Stimulated activated CD8-positive, alpha-beta memory T cell treated with anti-CD3 and anti-CD28 coated beads, Interleukin-12 subunit alpha, Interleukin-12 subunit beta, amount 100 ng/mL, for 24 hours (primary cell): ENCODE results near the gene AURKB.

Experiments used
- DNase-seq: peaks from one replicate; pipeline ENCODE4 v3.0.0-alpha.2; 2020; ENCODE audit errors: extremely low read depth

AURKB gene

DNA sequence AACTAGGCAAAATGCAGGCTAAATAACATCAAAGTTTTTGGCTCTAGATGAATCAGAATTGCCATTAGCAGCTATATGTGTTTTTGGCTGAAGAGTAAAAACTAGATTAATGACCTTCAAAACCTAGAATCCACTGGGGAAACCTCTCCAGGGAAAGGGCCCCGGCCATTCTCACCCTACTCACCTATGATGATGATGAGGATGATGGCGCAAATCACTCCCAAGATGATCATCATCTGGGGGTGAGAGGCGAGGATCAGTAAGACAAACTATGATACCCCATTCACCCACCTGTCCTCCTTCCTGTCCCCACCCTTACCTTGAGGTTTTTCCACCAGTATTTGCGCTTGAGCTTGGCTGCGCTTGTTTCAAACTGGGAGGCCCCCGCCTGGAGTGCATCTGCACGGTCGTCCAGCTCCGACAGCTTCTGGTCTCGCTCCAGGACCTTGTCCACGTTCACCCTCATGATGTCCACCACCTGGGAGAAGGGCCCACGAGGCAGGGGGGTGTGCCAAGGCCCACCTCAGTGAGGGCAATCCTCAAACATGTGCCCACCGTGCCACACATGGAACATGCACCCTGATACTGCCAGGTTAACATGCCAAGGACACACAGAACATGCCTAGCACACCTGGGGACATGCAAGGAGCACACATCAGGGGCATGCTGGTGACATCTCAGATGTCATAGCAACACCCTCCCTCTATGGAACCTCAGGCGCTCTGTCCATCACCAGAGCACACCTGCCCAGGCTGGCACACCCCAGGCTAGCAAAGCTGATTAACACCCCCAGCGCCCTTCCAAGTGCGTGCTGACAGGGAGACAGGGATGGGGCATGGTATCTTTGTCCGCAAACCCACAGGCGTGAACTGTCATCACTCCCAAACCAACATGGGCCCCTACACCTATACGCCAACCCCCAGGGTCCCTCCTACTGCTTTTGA, 48.8 kb downstream of the AURKB start:
- no peak for DNase-seq

DNA sequence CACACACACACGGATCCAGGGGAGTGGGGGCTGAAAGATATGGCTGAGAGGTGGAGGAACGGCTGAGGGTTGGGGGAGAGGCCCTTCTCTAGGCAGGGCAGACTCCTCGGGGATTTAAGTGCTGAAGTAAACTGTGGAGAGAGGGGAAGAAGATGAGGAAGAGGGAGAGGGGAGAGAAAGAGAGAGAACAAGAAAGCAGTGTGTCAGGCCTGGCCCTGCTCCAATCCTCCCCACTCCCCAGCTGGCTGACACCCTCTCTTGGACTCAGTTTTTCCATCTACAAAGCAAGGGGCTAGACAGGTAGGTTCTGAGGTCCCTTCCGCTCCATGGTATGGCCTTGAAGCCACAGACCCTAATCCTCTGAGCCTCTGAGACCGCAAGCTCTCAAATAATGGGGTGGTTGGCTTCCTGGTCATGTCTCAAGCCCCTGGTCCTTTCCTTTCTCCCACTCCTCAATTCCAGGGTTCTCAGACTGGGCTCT, 49.6 kb downstream of the AURKB start:
- no peak for DNase-seq

DNA sequence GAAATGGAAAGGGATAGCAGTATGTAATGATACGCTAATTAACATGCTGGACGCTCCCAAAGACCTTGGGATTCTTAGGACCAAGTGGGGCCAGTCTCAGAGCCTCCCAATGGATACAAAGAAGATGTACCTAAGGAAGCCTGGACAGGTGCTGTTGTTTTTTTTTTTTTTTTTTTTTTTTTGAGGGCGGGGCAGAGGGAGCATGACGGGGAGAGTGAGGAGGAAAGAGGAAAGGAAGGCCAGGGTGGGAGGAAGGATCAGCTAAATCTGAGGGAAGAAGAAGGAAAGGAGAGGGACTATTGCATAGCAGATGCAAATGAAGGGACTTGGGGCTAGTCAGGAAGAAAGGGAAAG, 50.2 kb downstream of the AURKB start:
- no peak for DNase-seq

DNA sequence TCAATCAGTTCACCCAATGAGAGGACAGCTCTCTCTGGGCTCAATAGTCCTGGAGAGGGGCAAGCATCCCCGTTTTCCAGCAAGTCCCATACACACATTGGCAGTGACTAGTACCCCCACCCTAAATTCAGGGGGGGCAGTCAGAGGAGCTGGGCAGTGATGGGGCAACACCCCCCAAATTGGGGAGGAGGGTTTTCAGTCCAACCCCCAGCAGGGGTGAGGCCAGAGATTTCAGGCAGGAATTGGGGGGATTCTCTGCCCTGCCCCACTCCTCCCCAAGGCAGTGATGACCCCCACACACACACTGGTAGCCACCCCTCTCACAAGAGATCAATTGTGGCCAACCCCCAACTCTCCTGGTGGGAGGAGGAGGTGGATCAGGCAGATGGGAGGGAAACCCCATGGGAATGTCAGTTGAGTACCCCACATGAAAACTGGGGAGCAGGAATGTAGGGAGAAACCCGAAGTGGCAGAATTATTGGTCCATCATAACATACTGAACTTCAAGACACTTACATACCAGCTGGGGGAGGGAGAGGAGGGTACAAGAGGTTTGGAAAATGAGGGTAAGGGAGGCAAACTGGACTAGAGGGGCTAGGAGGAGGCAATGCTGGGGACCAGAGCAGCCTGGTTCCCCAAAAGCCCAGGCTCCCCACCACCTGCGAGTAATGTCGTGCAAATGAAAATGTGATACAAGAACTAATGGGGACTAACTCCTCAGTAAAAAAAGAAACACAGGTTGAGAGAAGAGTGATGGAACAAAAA, 50.7 kb downstream of the AURKB start:
- no peak for DNase-seq

DNA sequence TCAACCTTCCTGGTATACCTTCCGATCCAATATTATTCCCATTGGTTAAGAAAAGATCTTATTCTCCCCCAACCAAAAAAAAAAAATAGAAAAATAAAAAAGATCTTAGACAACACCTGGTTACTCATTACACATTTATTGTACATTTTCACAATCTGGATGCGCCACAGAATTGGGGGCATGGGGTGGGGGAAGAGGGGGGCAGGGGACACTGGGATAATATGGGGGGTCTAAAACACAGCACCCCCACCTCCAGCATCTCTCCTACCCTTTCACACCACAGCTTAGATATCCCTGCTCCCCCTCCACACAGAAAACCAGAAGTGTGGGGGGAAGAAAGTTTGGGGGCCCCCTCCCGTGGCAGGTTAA, 51.4 kb downstream of the AURKB start:
- DNase-seq = no peak

DNA sequence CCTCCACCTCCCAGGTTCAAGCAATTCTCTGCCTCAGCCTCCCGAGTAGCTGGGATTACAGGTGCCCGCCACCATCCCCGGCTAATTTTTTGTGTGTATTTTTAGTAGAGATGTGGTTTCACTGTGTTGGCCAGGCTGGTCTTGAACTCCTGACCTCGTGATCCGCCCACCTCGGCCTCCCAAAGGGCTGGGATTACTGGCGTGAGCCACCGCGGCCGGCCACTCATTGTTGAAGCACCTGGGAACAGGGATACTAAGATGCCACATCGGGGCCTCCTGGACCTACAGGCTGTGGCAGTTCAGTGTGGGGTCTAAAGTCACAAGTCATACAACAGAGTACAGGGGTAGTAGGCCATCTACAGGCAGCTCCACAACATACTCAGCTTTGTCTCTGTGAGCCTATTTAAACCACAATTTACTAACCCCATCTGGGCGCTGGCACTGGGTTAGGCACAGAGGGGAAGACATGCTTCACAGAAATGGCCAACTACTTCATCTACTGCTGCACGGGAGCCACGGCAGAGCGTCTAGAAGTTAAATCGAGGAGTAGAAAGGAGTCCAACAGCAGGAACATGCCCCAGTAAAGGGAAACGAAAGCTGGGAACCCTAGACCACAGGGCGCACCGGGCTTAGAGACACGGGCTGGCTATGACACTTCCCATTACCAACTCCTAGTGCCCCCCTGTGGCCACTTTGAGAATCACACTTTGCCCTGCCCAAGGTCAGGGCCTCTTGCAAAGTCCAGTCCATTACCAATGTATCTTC, 51.9 kb downstream of the AURKB start:
- peak; percentile 64 for DNase-seq

DNA sequence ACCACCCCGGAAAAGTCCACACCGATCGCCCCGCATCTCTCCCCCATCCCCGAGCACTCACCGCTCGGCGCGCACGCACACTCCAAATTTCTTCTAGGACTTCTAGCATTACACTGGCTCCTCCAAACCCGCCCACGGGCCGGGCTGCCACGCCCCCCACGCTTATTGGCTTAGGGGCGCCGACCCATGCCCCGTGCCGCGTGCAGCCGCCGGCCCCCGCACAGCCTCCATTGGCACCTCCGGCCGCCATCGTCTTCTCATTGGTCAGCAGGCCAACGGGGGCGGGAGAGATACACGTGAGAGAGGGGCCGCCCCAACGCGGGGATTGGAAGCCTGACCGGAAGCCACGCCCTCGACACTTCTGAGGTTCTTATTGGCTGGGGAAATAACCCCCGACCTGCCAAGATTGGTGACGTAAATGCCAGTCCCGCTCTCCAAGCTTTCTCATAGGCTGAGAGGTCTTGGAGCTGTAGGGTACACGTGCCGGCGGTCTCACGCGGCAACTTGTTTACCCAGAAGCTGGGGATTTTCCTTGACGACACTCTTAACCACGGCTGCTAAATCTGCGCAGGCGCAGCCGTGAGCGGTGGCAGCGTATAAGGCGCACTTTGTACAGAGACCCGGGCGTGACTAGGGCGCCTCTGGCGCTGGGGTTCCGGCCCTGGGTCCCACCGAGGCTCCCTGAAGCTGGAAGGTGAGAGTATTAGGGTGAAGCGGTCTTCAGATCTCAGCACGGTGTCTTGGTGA, 54.0 kb downstream of the AURKB start:
- peak; percentile 100 for DNase-seq

DNA sequence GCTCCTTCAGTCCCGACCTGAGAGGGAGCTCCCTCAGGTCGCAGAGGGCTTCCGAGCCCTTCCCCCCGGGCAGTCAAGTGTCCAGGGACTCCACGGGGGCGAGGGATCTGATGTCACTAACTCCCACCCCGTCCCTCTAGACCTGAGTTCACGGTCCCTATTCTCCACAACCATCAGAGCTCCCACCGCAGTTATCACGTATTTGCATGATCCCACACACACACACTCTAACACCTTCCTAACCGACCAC, 54.5 kb downstream of the AURKB start:
- DNase-seq = no peak

DNA sequence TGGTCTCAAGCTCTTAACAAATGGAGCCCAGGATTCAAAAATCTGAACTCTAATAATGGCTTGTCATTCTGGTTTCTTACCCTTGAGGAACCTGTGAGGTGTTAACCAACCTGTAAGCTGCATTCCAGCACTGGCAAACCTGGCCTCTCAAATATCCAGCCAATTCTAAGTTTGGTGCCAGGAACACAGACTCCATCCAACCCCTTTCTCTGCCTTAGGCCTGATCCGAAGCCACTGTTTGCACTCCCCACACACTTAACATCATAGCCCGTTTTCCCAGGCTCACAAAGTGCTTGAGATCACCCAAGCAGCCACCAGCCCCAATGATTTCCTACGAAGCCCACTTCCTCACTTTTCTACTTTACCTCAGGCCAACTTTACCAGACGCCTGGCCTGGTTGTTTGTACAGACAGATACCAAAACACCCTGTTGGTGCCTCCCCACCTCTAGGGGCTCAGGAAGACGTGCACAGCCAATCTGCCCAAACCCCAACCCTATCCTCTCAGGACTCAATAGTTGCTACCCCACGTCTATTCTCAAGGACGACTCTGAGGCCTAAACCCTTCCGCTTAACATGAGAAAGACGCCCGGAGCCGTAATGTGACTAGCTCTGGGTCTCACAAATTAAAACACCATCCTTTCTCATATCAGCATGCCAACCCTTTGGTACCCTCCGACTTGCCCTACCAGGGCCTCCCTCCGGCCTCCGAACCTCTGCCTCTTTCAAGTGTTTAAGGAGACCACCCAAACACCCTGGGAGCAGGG, 55.0 kb downstream of the AURKB start:
- DNase-seq = no peak
